NCI-H748 treated with DMSO at 0.1 percent for 48 hours (cell line): ENCODE measurements around the gene PRKCSH.
"Not testable (repeated sequence)": the region's sequence is repeated elsewhere in the genome, so short reads cannot be mapped to it uniquely, and the experiment has no call there.

Experiments used
- DNase-seq: peaks from one replicate; lab custom pipeline; 2025; lab: John Stamatoyannopoulos, UW

Gene PRKCSH

GRCh38 chr19:11448923-11449554 is 13.6 kb downstream of the PRKCSH start:
- no peak for DNase-seq

GRCh38 chr19:11450570-11451326 is 15.3 kb downstream of the PRKCSH start:
- no peak for DNase-seq

GRCh38 chr19:11451327-11451870 is 16.0 kb downstream of the PRKCSH start:
- no peak for DNase-seq

- DNase-seq = no peak
Observed at GRCh38 chr19:11451871-11452619, 16.6 kb downstream of the PRKCSH start.

- DNase-seq = no peak
Observed at GRCh38 chr19:11452620-11453310, 17.3 kb downstream of the PRKCSH start.

GRCh38 chr19:11453468-11454341 is 18.3 kb downstream of the PRKCSH start:
- DNase-seq = no peak

- not testable (repeated sequence) for DNase-seq
Observed at GRCh38 chr19:11455233-11455554, 19.8 kb downstream of the PRKCSH start.

- DNase-seq = no peak
Observed at GRCh38 chr19:11456659-11457058, 21.2 kb downstream of the PRKCSH start.

GRCh38 chr19:11457115-11457514 is 21.7 kb downstream of the PRKCSH start:
- no peak for DNase-seq

- DNase-seq = no peak
Observed at GRCh38 chr19:11457831-11458230, 22.4 kb downstream of the PRKCSH start.

GRCh38 chr19:11458236-11458900 is 22.9 kb downstream of the PRKCSH start:
- DNase-seq = no peak

GRCh38 chr19:11458912-11459311 is 23.5 kb downstream of the PRKCSH start:
- not testable (repeated sequence) for DNase-seq

GRCh38 chr19:11460207-11460606 is 24.8 kb downstream of the PRKCSH start:
- DNase-seq = no peak

GRCh38 chr19:11461453-11461852 is 26.0 kb downstream of the PRKCSH start:
- DNase-seq = no peak

GRCh38 chr19:11463391-11463790 is 28.0 kb downstream of the PRKCSH start:
- DNase-seq = no peak

GRCh38 chr19:11464333-11465265 is 29.2 kb downstream of the PRKCSH start:
- DNase-seq = no peak

GRCh38 chr19:11465600-11465999 is 30.2 kb downstream of the PRKCSH start:
- DNase-seq = no peak

GRCh38 chr19:11468266-11468845 is 32.9 kb downstream of the PRKCSH start:
- not testable (repeated sequence) for DNase-seq

GRCh38 chr19:11473725-11474124 is 38.3 kb downstream of the PRKCSH start:
- no peak for DNase-seq
